DOHH2 (cell line): Measurements from ENCODE around the gene ESRRA.

ENCODE experiments used
- H3F3A ChIP-seq: fragments of 200-600 bp; sonication (generic), shearing (Covaris generic); 2 replicates; pipeline ENCODE4 v1.6.0; 2016; ENCODE audit warnings: antibody characterized with exemption, mild to moderate bottlenecking; ENCODE audit not compliant: control insufficient read depth, insufficient read depth
- H3K27ac ChIP-seq: fragments of 200-600 bp; sonication (generic); 2 replicates; pipeline ENCODE4 v1.5.1; 2014; ENCODE audit warnings: low read depth, mild to moderate bottlenecking, low read length, moderate library complexity
- H3K27me3 ChIP-seq: fragments of 200-600 bp; sonication (generic); 2 replicates; pipeline ENCODE4 v1.6.1; 2014; ENCODE audit warnings: mild to moderate bottlenecking, low read length, mixed read lengths; ENCODE audit not compliant: control insufficient read depth
- H3K36me3 ChIP-seq: fragments of 200-600 bp; sonication (generic); 2 replicates; pipeline ENCODE4 v1.6.1; 2014; ENCODE audit warnings: mild to moderate bottlenecking, low read length, moderate library complexity, mixed read lengths; ENCODE audit not compliant: control insufficient read depth
- H3K4me1 ChIP-seq: fragments of 200-600 bp; sonication (generic); 2 replicates; pipeline ENCODE4 v1.6.1; 2014; ENCODE audit warnings: mild to moderate bottlenecking, low read length, mixed read lengths; ENCODE audit not compliant: control insufficient read depth
- H3K4me2 ChIP-seq: fragments of 200-600 bp; sonication (generic); 2 replicates; pipeline ENCODE4 v1.6.0; 2014; ENCODE audit warnings: mild to moderate bottlenecking, low read length, moderate library complexity
- H3K4me3 ChIP-seq: fragments of 200-600 bp; sonication (generic); 2 replicates; pipeline ENCODE4 v1.5.1; 2014; ENCODE audit warnings: mild to moderate bottlenecking, low read length, mixed read lengths
- H3K79me2 ChIP-seq: fragments of 200-600 bp; sonication (generic); 2 replicates; pipeline ENCODE4 v1.6.1; 2014; ENCODE audit warnings: mild to moderate bottlenecking, low read length, mixed read lengths; ENCODE audit not compliant: control insufficient read depth
- H3K9me2 ChIP-seq: fragments of 200-600 bp; sonication (generic); replicated peaks from 2 replicates; pipeline ENCODE4 v1.6.1; 2014; ENCODE audit warnings: mild to moderate bottlenecking, low read length, mixed read lengths; ENCODE audit not compliant: control insufficient read depth
- H3K9me3 ChIP-seq: fragments of 200-600 bp; sonication (generic); 2 replicates; pipeline ENCODE4 v1.6.1; 2014; ENCODE audit warnings: antibody characterized with exemption, low read length, mixed read lengths; ENCODE audit not compliant: control insufficient read depth, insufficient read depth
- H4K20me1 ChIP-seq: fragments of 200-600 bp; sonication (generic); 2 replicates; pipeline ENCODE4 v1.6.0; 2014; ENCODE audit warnings: low read depth, mild to moderate bottlenecking, antibody characterized with exemption, low read length, moderate library complexity; ENCODE audit not compliant: control insufficient read depth, insufficient read depth
- CTCF ChIP-seq: fragments of 200-600 bp; sonication (generic); IDR thresholded peaks from one replicate; pipeline ENCODE4 v1.5.1; 2014; ENCODE audit warnings: antibody characterized with exemption, mild to moderate bottlenecking, low read depth, low read length; ENCODE audit not compliant: poor library complexity, severe bottlenecking
- EZH2phosphoT487 ChIP-seq: fragments of 200-600 bp; sonication (generic); IDR thresholded peaks from 2 replicates; pipeline ENCODE4 v1.6.1; 2017; ENCODE audit warnings: borderline replicate concordance, mild to moderate bottlenecking, antibody characterized with exemption, low read length, moderate library complexity, mixed read lengths

Gene ESRRA

GRCh38 chr11:64348383-64349024 lies 43.2 kb downstream of the ESRRA start:
- Histone ChIP-seq H3K36me3 (peaks cover 14% of the 10 kb centered on the region), H4K20me1 (no peaks in the 10 kb centered on the region), H3K79me2 (no peaks in the 10 kb centered on the region), H3K27me3 (no peaks in the 10 kb centered on the region), H3F3A (no peaks in the 10 kb centered on the region), H3K27ac (no peak overlapping the region), H3K4me3 (no peak overlapping the region), H3K9me2 (no peaks in the 10 kb centered on the region), H3K4me2 (no peak overlapping the region), H3K4me1 (no peaks in the 10 kb centered on the region), H3K9me3 (no peaks in the 10 kb centered on the region)
- TF ChIP-seq EZH2phosphoT487 (no peak), CTCF (no peak)

GRCh38 chr11:64349025-64349387 lies 43.7 kb downstream of the ESRRA start:
- Histone ChIP-seq H3K4me1 (no peaks in the 10 kb centered on the region), H3F3A (no peaks in the 10 kb centered on the region), H3K9me3 (no peaks in the 10 kb centered on the region), H3K79me2 (no peaks in the 10 kb centered on the region), H3K27ac (no peak overlapping the region), H3K9me2 (no peaks in the 10 kb centered on the region), H4K20me1 (no peaks in the 10 kb centered on the region), H3K4me2 (no peak overlapping the region), H3K36me3 (peaks cover 9% of the 10 kb centered on the region), H3K4me3 (no peak overlapping the region), H3K27me3 (no peaks in the 10 kb centered on the region)
- TF ChIP-seq CTCF = no peak
- no peak for TF ChIP-seq EZH2phosphoT487

- TF ChIP-seq EZH2phosphoT487 (no peak), CTCF (no peak)
- Histone ChIP-seq H3K79me2 (no peaks in the 10 kb centered on the region), H3K9me2 (no peaks in the 10 kb centered on the region), H4K20me1 (no peaks in the 10 kb centered on the region), H3K36me3 (peaks cover 5% of the 10 kb centered on the region; the same call in 1 of the 2 replicates), H3K4me1 (no peaks in the 10 kb centered on the region), H3K27ac (no peak overlapping the region), H3K4me2 (no peak overlapping the region), H3F3A (no peaks in the 10 kb centered on the region), H3K9me3 (no peaks in the 10 kb centered on the region), H3K27me3 (no peaks in the 10 kb centered on the region), H3K4me3 (no peak overlapping the region)
Measured at GRCh38 chr11:64349404-64349803, 44.1 kb downstream of the ESRRA start.
